ENCODE results near the gene TMEM209. TPM values are rescaled to one million over a fixed set of nuclear protein-coding genes. Genes with fewer than 3 reads are reported as not detected.

The TMEM209 gene
- total RNA-seq, 1 experiment from 2014 or later = 21.0 TPM

DNA sequence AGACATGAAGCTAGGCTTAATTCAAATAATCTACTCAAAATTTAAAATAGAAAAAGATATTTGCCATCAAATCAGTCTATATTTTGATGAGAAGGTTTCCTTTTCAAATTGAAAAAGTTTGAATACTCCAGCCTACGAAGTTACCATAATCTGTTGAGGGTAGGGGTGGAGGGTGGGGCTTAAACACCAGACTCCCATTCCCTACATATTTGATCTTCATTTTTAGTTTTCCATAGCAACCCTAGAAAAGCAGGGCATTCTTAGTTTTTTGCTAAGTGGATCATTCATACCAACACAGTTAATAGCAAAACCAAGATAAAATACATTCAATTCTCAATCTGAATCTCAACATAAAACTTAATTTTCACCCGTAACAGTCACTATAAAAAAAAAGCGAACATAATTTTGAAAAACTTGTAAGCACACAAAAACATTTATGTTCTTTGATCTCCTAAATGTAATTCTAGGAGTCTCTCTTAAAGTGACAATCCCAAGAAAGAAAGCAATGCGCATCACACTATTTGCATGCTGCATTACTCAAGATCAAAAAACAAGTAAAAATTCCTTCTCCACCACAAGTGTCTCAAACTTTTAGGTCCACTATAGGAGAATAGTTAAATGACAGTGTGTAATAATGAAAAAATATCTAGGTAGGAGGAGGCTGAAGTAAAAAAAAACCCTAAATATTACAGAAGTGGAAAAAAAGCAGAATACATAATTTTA, 30.8 kb downstream of the TMEM209 start:
- DNase-seq (ENCODE audit: low spot score) (no peak), ATAC-seq (no peak)
- ChIA-PET POLR2A (no interaction called here), CTCF (no interaction called here)
- no peaks in the 10 kb centered on the region for H3K27me3 Mint-ChIP-seq (ENCODE audit: low read depth)
- TF ChIP-seq RORB (CRISPR knock-in tag; IDR thresholded peaks at IDR 0.05) = no peak
- TF ChIP-seq, protein P1, sequence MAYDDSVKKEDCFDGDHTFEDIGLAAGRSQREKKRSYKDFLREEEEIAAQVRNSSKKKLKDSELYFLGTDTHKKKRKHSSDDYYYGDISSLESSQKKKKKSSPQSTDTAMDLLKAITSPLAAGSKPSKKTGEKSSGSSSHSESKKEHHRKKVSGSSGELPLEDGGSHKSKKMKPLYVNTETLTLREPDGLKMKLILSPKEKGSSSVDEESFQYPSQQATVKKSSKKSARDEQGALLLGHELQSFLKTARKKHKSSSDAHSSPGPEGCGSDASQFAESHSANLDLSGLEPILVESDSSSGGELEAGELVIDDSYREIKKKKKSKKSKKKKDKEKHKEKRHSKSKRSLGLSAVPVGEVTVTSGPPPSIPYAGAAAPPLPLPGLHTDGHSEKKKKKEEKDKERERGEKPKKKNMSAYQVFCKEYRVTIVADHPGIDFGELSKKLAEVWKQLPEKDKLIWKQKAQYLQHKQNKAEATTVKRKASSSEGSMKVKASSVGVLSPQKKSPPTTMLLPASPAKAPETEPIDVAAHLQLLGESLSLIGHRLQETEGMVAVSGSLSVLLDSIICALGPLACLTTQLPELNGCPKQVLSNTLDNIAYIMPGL (CRISPR knock-in tag; IDR thresholded peaks at IDR 0.05) = no peak
- TF ChIP-seq ZNF416 (CRISPR knock-in tag; IDR thresholded peaks at IDR 0.05) = no peak
- TF ChIP-seq MXD4 (CRISPR knock-in tag; IDR thresholded peaks at IDR 0.05; ENCODE audit: borderline replicate concordance) = no peak
- TF ChIP-seq ZNF396 (CRISPR knock-in tag; IDR thresholded peaks at IDR 0.05; ENCODE audit: borderline replicate concordance) = no peak
- no peak for TF ChIP-seq TEAD1 (CRISPR knock-in tag; IDR thresholded peaks at IDR 0.05)
- H3K4me1 Mint-ChIP-seq = no peaks in the 10 kb centered on the region
- no peaks in the 10 kb centered on the region for H3K9me3 Mint-ChIP-seq
- H3K27ac Mint-ChIP-seq = no peak overlapping the region
- H3K36me3 Mint-ChIP-seq = peaks cover 44% of the 10 kb centered on the region
- no peak overlapping the region for H3K4me3 Mint-ChIP-seq

DNA sequence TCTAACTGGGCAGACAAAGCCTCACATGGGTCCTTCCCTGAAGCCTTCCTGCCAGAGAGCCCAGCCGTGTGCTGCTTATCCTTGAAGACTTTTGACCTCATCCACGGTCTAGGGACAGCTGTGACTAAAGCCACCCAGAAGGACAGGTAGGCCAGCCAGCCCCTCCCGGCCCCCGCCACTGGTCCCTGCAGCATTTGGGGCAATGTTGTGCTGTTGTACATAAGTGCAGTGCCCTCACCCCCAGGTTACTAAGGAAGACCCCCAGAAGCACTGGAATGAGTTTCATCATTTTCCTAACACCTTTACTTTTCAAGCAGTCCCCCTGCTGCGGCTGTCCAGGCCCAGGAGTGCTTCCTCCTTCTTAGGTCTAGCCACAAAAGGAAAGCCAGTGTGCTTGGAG, 43.0 kb downstream of the TMEM209 start:
- Mint-ChIP-seq H3K27me3 (ENCODE audit: low read depth) (no peaks in the 10 kb centered on the region), H3K9me3 (no peaks in the 10 kb centered on the region), H3K4me3 (no peak overlapping the region), H3K27ac (no peak overlapping the region), H3K36me3 (peaks cover 49% of the 10 kb centered on the region), H3K4me1 (no peaks in the 10 kb centered on the region)
- ATAC-seq = no peak
- DNase-seq (ENCODE audit: low spot score) = no peak
- ChIA-PET CTCF (no interaction called here), POLR2A (interaction anchor here (0.5 to 1.3 kb wide), 3 partner anchors 21 to 333 kb away, joined by 3 to 6 read pairs (median 3); no protein-coding TSS in a partner anchor)
- TF ChIP-seq, protein P2, sequence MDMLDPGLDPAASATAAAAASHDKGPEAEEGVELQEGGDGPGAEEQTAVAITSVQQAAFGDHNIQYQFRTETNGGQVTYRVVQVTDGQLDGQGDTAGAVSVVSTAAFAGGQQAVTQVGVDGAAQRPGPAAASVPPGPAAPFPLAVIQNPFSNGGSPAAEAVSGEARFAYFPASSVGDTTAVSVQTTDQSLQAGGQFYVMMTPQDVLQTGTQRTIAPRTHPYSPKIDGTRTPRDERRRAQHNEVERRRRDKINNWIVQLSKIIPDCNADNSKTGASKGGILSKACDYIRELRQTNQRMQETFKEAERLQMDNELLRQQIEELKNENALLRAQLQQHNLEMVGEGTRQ (CRISPR knock-in tag; IDR thresholded peaks at IDR 0.05) = no peak
- TF ChIP-seq GRHL2 (CRISPR knock-in tag; IDR thresholded peaks at IDR 0.05; ENCODE audit: insufficient replicate concordance, severe bottlenecking) (no peak), CREM (CRISPR knock-in tag; IDR thresholded peaks at IDR 0.05) (no peak), PRRX2 (CRISPR knock-in tag; IDR thresholded peaks at IDR 0.05) (no peak), TP53 (CRISPR knock-in tag; IDR thresholded peaks at IDR 0.05) (no peak), JAZF1 (CRISPR knock-in tag; IDR thresholded peaks at IDR 0.05) (no peak), KAT7 (CRISPR knock-in tag; IDR thresholded peaks at IDR 0.05; ENCODE audit: borderline replicate concordance) (no peak), MYBL2 (CRISPR knock-in tag; IDR thresholded peaks at IDR 0.05) (no peak), JUN (CRISPR knock-in tag; IDR thresholded peaks at IDR 0.05) (no peak)
- TF ChIP-seq, protein P3, sequence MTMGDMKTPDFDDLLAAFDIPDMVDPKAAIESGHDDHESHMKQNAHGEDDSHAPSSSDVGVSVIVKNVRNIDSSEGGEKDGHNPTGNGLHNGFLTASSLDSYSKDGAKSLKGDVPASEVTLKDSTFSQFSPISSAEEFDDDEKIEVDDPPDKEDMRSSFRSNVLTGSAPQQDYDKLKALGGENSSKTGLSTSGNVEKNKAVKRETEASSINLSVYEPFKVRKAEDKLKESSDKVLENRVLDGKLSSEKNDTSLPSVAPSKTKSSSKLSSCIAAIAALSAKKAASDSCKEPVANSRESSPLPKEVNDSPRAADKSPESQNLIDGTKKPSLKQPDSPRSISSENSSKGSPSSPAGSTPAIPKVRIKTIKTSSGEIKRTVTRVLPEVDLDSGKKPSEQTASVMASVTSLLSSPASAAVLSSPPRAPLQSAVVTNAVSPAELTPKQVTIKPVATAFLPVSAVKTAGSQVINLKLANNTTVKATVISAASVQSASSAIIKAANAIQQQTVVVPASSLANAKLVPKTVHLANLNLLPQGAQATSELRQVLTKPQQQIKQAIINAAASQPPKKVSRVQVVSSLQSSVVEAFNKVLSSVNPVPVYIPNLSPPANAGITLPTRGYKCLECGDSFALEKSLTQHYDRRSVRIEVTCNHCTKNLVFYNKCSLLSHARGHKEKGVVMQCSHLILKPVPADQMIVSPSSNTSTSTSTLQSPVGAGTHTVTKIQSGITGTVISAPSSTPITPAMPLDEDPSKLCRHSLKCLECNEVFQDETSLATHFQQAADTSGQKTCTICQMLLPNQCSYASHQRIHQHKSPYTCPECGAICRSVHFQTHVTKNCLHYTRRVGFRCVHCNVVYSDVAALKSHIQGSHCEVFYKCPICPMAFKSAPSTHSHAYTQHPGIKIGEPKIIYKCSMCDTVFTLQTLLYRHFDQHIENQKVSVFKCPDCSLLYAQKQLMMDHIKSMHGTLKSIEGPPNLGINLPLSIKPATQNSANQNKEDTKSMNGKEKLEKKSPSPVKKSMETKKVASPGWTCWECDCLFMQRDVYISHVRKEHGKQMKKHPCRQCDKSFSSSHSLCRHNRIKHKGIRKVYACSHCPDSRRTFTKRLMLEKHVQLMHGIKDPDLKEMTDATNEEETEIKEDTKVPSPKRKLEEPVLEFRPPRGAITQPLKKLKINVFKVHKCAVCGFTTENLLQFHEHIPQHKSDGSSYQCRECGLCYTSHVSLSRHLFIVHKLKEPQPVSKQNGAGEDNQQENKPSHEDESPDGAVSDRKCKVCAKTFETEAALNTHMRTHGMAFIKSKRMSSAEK (CRISPR knock-in tag; IDR thresholded peaks at IDR 0.05; ENCODE audit: borderline replicate concordance) = no peak
- TF ChIP-seq, protein P4, sequence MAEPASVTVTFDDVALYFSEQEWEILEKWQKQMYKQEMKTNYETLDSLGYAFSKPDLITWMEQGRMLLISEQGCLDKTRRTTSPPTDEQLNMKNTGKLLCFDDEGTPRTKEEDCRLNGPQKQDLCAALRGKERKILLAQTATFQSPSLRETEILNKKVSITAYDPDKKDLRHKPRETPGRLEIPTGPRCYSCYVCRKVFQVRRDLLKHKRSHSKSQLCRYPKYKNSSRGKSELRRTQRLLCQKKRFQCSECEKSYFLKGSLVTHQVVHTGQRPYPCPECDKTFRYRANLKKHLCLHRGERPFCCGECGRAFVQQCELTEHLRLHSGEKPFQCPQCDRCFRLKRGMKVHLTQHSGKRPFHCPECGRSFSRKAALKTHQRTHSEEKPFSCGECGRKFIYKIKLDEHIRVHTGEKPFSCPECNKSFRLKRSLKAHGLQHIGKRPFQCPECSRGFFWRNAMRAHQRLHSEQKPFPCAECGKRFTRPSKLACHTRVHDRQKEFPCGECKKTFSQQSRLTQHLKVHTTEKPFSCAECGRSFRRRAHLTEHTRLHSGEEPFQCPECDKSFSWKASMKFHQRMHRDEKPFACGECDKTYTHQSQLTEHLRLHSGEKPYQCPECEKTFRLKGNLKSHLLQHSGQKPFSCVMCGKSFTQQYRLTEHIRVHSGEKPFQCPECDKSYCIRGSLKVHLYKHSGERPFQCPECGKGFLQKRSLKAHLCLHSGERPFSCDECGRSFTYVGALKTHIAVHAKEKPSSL (CRISPR knock-in tag; conservative IDR thresholded peaks at IDR 0.05) = no peak
- TF ChIP-seq, protein P5, sequence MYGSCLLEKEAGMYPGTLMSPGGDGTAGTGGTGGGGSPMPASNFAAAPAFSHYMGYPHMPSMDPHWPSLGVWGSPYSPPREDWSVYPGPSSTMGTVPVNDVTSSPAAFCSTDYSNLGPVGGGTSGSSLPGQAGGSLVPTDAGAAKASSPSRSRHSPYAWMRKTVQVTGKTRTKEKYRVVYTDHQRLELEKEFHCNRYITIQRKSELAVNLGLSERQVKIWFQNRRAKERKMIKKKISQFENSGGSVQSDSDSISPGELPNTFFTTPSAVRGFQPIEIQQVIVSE (CRISPR knock-in tag; IDR thresholded peaks at IDR 0.05; ENCODE audit: borderline replicate concordance) = no peak
- TF ChIP-seq, protein P6, sequence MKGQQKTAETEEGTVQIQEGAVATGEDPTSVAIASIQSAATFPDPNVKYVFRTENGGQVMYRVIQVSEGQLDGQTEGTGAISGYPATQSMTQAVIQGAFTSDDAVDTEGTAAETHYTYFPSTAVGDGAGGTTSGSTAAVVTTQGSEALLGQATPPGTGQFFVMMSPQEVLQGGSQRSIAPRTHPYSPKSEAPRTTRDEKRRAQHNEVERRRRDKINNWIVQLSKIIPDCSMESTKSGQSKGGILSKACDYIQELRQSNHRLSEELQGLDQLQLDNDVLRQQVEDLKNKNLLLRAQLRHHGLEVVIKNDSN (CRISPR knock-in tag; IDR thresholded peaks at IDR 0.05) = no peak
